Hepatic stellate cell (primary cell): ENCODE results near the gene PPIE.
A peak's percentile ranks its signal among the peaks of the same experiment; 100 is the strongest.
"Not testable (repeated sequence)": the region's sequence is repeated elsewhere in the genome, so short reads cannot be mapped to it uniquely, and the experiment has no call there.

ENCODE experiments used
- DNase-seq: peaks from one replicate; pipeline ENCODE4 v3.0.0; 2011; ENCODE audit warnings: low spot score

The PPIE gene

DNA sequence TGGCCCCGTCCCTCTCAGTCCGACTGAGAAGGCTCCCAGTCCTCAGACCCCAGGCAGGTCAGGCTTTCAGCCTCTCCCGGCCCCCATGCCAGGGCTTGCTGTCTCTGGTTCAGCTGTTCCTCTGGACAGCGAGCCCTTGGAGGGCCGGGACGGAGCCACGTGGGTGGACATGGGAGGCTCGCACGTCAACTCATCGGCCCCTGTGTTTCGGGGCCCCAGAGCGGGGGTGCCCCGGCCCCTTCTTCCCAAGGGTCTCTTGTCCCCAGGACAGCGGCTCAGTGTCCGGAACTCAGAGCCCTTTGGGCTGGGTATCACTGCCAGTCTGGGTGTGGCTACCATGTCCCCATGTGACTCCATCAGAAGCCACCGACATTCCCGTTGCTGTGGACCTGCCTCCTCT, 39.2 kb downstream of the PPIE start:
- not testable (repeated sequence) for DNase-seq

DNA sequence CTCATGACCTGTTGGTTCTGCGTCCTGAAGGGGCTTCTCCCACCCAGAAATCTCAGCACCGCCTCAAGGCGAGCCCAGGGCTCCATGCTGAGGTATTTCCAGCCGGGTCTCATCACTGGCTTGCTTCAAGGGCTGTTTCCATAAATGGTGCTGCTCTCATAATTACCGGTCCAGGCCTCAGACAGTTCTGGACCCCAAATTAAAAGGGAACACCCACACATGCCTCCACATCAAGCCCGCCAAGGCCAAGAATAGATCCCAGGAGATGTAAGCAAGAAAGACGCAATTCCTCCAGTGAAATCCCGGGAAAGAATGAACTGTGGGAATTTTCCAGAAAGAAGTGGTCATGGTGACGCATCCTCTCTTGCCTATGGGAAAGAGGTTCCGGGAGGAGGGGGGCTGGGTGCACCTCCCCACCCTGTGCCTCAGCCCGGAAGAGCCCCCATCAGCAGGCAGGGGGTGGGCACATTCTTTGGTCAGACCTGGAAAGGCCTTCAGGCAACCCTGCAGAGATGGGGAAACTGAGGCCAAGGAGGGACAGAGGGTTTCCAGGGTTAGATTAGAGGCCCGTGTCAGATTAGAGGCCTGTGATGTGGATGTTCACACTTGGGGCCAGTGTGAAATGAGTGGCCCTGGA, 39.9 kb downstream of the PPIE start:
- not testable (repeated sequence) for DNase-seq

GRCh38 chr1:39779137-39779536, 40.5 kb downstream of the PPIE start:
- DNase-seq, result no peak

GRCh38 chr1:39779821-39780220, 41.1 kb downstream of the PPIE start:
- DNase-seq, result no peak

DNA sequence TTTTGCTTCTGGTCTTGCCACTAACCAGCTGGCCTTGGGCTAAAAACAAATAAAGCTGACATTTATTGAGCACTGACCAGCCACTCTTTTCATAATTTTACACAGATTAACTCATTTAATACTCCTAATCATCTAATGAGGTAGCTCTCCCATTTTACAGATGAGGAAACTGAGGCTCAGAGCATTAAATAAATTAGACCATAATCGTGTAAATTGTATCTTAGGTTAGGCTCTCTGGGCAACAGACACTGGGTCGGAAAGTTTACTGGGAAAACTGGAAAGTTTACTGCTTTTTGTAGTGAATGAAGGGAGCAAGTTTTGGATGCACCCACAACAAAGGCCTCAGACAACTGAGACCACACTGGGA, 42.6 kb downstream of the PPIE start:
- no peak for DNase-seq

DNA sequence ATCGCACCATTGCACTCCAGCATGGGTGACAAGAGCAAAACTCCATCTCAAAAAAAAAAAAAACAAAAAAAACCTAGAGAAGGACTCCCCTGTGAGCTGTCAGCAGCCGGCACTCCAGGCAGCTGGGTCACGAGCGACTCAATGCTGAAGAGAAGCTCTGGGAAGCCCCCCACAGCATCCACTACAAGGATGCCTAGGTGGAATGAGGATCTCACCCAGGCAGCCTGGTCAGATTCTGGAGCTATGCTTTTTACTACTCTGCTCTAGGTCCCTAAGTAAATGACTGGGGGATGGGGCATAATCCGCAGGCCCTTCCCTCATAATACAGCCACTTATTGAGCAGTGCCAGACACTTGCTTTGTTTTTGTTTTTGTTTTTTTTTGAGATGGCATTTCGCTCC, 43.4 kb downstream of the PPIE start:
- no peak for DNase-seq

DNA sequence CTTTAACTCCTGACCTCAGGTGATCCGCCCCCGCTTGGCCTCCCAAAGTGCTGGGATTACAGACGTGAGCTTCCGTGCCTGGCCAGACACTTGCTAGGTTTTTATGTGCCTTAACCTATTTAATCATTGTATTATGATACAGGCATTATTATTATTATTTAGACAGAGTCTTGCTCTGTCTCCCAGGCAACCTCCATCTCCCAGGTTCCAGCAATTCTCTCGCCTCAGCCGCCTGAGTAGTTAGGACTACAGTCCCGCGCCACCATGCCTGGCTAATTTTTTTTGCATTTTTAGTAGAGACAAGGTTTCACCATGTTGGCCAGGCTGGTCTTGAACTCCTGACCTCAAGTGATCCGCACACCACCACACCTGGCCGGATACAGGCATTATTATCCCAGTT, 44.0 kb downstream of the PPIE start:
- not testable (repeated sequence) for DNase-seq

GRCh38 chr1:39786303-39787107, 47.8 kb downstream of the PPIE start:
- DNase-seq, result not testable (repeated sequence)

GRCh38 chr1:39787108-39787375, 48.4 kb downstream of the PPIE start:
- DNase-seq, result not testable (repeated sequence)

GRCh38 chr1:39787468-39787867, 48.8 kb downstream of the PPIE start:
- DNase-seq, result no peak

- not testable (repeated sequence) for DNase-seq
These were observed 49.3 kb downstream of the PPIE start for GRCh38 chr1:39787964-39788363.

DNA sequence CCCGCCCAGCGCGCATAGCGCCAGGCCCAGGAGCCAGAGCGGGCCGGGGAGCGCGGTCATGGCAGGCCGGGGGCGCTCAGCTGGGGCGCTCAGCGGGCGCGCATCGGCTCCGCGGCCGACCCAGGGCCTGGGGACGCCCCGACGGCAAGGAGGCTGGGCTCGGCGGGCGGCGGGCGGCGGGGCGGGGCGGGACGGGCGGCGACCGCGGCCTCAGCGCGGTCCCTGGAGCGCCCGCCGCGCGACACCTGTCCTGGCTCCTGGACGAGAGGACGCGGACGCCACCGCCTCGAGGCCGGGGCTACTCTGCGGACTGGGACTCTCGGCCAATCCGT, 49.7 kb downstream of the PPIE start:
- no peak for DNase-seq

DNA sequence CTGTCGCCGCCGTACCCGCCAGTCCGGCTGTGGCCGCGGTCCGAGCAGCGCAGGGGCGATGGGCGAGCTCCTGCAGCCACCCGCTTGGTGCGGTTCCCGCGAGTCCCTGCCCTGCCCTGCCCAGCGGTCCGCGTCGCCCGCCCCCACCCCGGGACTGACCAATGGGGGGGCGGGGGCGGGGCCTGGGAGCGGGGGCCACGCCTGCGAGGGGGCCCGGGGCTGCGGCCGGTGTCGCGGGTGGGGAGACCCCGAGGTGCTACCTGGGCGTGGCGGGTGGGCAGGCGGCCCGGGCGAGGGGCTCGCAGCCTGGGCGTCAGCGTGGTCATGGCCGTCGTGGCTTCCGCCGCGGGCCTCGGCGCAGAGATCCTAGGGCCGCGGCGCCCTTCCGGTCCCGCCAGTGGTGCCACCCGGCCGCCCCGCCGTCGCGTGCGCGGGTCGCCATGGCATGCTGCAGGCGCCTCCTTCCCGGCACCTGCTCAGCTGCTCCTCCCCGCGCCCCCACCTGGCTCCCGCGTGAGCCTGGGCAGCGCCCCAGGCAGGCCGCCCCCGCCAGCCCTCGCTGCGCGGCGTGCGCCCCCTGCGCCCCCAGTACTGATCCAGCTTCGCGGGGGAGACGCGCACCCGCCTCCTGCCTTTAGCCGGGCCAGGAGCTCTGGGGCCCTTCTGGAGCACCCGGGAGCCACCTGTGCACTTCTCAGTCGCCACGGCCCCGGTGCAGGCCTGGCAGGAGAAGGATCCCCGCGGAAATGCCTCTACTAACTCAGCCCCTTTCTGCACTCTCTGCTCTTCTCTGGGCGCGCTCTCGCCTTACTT, 50.3 kb downstream of the PPIE start, which contains the start of gene BMP8B:
BMP8B (minus strand) TSS at position 108 of the 813 bp plus-strand sequence. CDS start 380 bp downstream, outside the sequence.
- peak; percentile 47 for DNase-seq

GRCh38 chr1:39789571-39790110, 51.0 kb downstream of the PPIE start:
- no peak for DNase-seq

- no peak for DNase-seq
These were observed 53.2 kb downstream of the PPIE start for GRCh38 chr1:39791838-39792237.

DNA sequence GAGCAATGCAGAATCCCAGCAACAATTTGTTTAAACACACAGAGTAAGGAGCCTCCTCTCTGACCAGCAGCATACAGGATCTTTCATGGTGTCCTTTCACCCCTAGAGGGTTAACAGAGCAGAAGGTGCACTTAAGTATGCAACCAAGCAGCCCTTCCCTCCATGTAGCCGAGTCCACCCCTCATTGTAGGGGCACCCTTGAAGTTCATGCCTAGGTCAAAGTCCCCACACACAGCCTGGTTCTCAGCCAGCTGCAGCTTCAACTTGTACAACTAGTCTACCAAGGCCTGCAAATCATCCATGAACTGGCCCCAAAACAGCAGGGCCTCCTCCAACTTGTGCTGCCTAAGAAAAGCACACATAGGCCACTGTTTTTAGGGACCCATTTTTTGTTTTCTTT, 57.0 kb downstream of the PPIE start:
- DNase-seq, result no peak

DNA sequence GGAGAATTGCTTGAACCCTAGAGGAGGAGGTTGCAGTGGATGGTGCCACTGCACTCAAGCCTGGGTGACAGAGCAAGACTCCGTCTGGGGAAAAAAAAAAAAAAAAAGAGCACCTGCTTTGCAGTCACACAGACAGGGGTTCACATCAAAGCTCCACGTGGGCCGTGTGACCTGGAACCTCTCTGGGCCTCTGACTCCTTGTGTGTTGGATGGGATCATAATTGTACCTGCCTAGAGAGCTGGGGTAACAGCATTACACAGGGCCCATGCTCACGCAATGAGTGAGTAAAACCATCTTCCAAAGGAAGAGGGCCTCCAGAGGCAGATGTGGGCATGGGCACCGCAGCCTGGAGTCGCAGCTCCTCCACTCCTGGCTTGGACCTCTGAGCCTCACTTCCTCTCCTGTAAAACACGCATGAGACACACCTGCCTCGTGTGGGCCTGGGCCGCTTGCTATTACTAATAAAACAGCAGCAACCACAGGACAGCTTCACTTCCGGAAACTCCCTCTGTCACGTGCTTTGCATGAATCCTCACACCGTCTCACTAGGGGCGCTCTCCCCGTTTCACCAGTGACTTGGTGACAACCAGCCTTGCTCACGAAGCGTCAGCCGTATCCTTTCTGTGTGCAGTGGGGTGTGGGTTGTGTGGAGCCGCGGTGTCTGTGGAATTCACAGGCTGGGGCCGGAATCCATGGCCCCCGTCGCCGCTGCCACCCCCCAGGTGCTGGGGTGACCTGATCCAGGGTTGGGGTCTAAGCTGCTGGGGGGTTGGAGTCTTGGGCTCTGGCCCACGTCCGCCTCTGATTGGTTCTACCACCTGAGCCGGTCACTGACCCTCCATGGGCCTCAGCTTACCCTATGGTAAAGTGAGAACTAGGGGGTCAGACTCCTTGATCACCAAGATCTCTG, 60.4 kb downstream of the PPIE start:
- peak; percentile 43 for DNase-seq

- peak; percentile 91 for DNase-seq
These were observed 61.2 kb downstream of the PPIE start for GRCh38 chr1:39799770-39800470.

GRCh38 chr1:39800471-39800835, 61.8 kb downstream of the PPIE start:
- no peak for DNase-seq

DNA sequence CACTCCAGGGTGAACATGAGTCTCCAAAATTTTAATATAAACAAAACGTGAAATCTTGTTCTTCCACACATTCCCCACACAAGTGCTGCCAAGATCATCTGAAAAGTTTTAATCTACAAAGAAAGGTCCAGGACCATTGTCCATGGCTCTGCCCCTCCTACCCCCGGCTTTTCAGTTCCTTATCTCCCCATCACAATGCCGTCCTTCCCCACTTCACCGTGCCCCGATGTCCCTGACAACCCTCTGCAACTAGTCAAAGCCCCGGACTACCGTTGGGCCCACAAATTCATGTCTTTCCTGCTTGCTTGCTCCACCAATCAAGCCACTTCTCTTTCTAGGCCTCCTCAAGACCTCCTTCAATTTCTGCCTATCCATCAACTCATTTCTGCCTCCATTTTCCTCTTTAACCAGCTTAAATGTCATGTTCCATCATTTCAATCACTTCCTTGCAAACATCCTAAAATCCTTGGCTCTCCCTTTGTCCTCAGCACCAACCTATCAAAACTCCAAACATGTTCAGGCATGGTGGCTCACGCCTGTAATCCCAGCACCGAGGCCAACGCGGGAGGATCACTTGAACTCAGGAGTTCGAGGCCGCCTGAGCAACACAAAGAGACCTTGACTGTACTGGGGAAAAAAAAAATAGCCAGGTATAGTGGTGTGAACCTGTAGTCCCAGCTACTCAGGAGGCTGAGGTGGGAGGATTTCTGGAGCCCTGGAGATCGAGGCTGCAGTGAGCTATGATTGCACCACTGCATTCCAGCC, 64.0 kb downstream of the PPIE start:
- DNase-seq, result no peak
